H9 (cell line): ENCODE data around the gene C11orf21. TPM values are rescaled to one million over a fixed set of nuclear protein-coding genes. Genes with fewer than 3 reads are reported as not detected.

Experiments
- DNase-seq: peaks from one replicate; pipeline ENCODE4 v3.0.0-alpha.2; 2017
- H2AFZ ChIP-seq: one replicate; pipeline ENCODE4 v1.6.1; 2013; ENCODE audit warnings: mild to moderate bottlenecking, low read length, control low read depth, moderate library complexity
- H2AK5ac ChIP-seq: 2 replicates; pipeline ENCODE4 v1.6.1; 2013; ENCODE audit warnings: low read length, control low read depth, mixed read lengths; ENCODE audit not compliant: insufficient read length
- H2BK120ac ChIP-seq: one replicate; pipeline ENCODE4 v1.6.1; 2013; ENCODE audit warnings: low read depth, mild to moderate bottlenecking, low read length, control low read depth, inconsistent platforms; ENCODE audit not compliant: poor library complexity, severe bottlenecking
- H2BK12ac ChIP-seq: 2 replicates; pipeline ENCODE4 v1.6.1; 2013; ENCODE audit warnings: low read length, control low read depth, mixed read lengths, low read depth; ENCODE audit not compliant: insufficient read length
- H2BK15ac ChIP-seq: 2 replicates; pipeline ENCODE4 v1.6.1; 2013; ENCODE audit warnings: low read depth, low read length, control low read depth
- H2BK20ac ChIP-seq: one replicate; pipeline ENCODE4 v1.6.1; 2013; ENCODE audit warnings: low read depth, mild to moderate bottlenecking, low read length, control low read depth, inconsistent platforms; ENCODE audit not compliant: poor library complexity, severe bottlenecking
- H2BK5ac ChIP-seq: 2 replicates; pipeline ENCODE4 v1.6.1; 2013; ENCODE audit warnings: low read length, control low read depth, mixed read lengths; ENCODE audit not compliant: insufficient read length
- H3K14ac ChIP-seq: 2 replicates; pipeline ENCODE4 v1.6.1; 2013; ENCODE audit warnings: low read length, control low read depth; ENCODE audit not compliant: insufficient read depth
- H3K18ac ChIP-seq: 2 replicates; pipeline ENCODE4 v1.6.1; 2013; ENCODE audit warnings: low read depth, mild to moderate bottlenecking, mixed read lengths, low read length, control low read depth; ENCODE audit not compliant: insufficient read length
- H3K23ac ChIP-seq: 2 replicates; pipeline ENCODE4 v1.6.1; 2013; ENCODE audit warnings: low read length, control low read depth, mixed read lengths, low read depth; ENCODE audit not compliant: insufficient read length
- H3K23me2 ChIP-seq: 2 replicates; pipeline ENCODE4 v1.6.1; 2013; ENCODE audit warnings: low read depth, mild to moderate bottlenecking, mixed read lengths, low read length, control low read depth; ENCODE audit not compliant: insufficient read length, poor library complexity, severe bottlenecking
- H3K27ac ChIP-seq: 2 replicates; pipeline ENCODE4 v1.5.1; 2013; ENCODE audit warnings: low read length, control low read depth, mixed read lengths, low read depth; ENCODE audit not compliant: insufficient read length
- H3K27me3 ChIP-seq: 2 replicates; pipeline ENCODE4 v1.6.1; 2013; ENCODE audit warnings: low read length, control low read depth, inconsistent platforms; ENCODE audit not compliant: insufficient read depth
- H3K4ac ChIP-seq: 2 replicates; pipeline ENCODE4 v1.6.1; 2013; ENCODE audit warnings: low read depth, mild to moderate bottlenecking, control low read depth, inconsistent platforms, low read length, moderate library complexity
- H3K4me1 ChIP-seq: 2 replicates; pipeline ENCODE4 v1.6.1; 2013; ENCODE audit warnings: low read length, control low read depth, inconsistent platforms; ENCODE audit not compliant: insufficient read depth
- H3K4me2 ChIP-seq: 2 replicates; pipeline ENCODE4 v1.6.1; 2013; ENCODE audit warnings: low read length, control low read depth, mixed read lengths; ENCODE audit not compliant: insufficient read length, insufficient read depth
- H3K56ac ChIP-seq: 2 replicates; pipeline ENCODE4 v1.6.1; 2013; ENCODE audit warnings: low read depth, mild to moderate bottlenecking, mixed read lengths, low read length, control low read depth; ENCODE audit not compliant: insufficient read length
- H3K79me1 ChIP-seq: 2 replicates; pipeline ENCODE4 v1.6.1; 2013; ENCODE audit warnings: low read depth, mild to moderate bottlenecking, moderate library complexity, low read length, control low read depth, inconsistent platforms; ENCODE audit not compliant: insufficient read depth, poor library complexity, severe bottlenecking
- H3K79me2 ChIP-seq: 2 replicates; pipeline ENCODE4 v1.6.1; 2013; ENCODE audit warnings: low read length, control low read depth, inconsistent platforms; ENCODE audit not compliant: insufficient read depth
- H3K9ac ChIP-seq: 2 replicates; pipeline ENCODE4 v1.6.1; 2013; ENCODE audit warnings: low read length, control low read depth, mixed read lengths; ENCODE audit not compliant: insufficient read length; ENCODE audit errors: extremely low read depth
- H3K9me3 ChIP-seq: one replicate; pipeline ENCODE4 v1.6.1; 2013; ENCODE audit warnings: low read depth, low read length, inconsistent platforms; ENCODE audit not compliant: control insufficient read depth
- H3T11ph ChIP-seq: one replicate; pipeline ENCODE4 v1.6.1; 2013; ENCODE audit warnings: mild to moderate bottlenecking, low read length, control low read depth, inconsistent platforms
- H4K20me1 ChIP-seq: one replicate; pipeline ENCODE4 v1.6.1; 2013; ENCODE audit not compliant: control insufficient read depth, insufficient read length, insufficient read depth
- H4K5ac ChIP-seq: 2 replicates; pipeline ENCODE4 v1.6.1; 2013; ENCODE audit warnings: low read depth, mild to moderate bottlenecking, mixed read lengths, low read length, control low read depth; ENCODE audit not compliant: insufficient read length
- H4K8ac ChIP-seq: replicated peaks from 2 replicates; pipeline ENCODE4 v1.6.1; 2013; ENCODE audit warnings: low read length, control low read depth, mixed read lengths, low read depth; ENCODE audit not compliant: insufficient read length
- H4K91ac ChIP-seq: 2 replicates; pipeline ENCODE4 v1.6.1; 2013; ENCODE audit warnings: low read depth, mild to moderate bottlenecking, moderate library complexity, mixed read lengths, low read length, control low read depth; ENCODE audit not compliant: insufficient read length
- H3K27ac Mint-ChIP-seq, 3 experiments: 2 replicates in 2 of 3; 3 replicates in 1 of 3; pipeline ENCODE4 v1.8.0; 2020 to 2021; ENCODE audit warnings: mixed read lengths in 3 of 3, mild to moderate bottlenecking in 1 of 3, moderate library complexity in 1 of 3
- H3K27me3 Mint-ChIP-seq: 2 replicates; pipeline ENCODE4 v1.8.0; 2021; ENCODE audit warnings: low read depth, mild to moderate bottlenecking, moderate library complexity, mixed read lengths
- H3K36me3 Mint-ChIP-seq, 3 experiments: 2 replicates in 2 of 3; 3 replicates in 1 of 3; pipeline ENCODE4 v1.8.0; 2020 to 2021; ENCODE audit warnings: low read depth in 3 of 3, mixed read lengths in 3 of 3; ENCODE audit not compliant: insufficient read depth in 1 of 3
- H3K4me1 Mint-ChIP-seq, 2 experiments: 2 replicates each; pipeline ENCODE4 v1.8.0; 2020; ENCODE audit warnings: mixed read lengths in 2 of 2
- H3K4me3 Mint-ChIP-seq, 2 experiments: 2 replicates in 1 of 2; 3 replicates in 1 of 2; pipeline ENCODE4 v1.8.0; 2020 to 2021; ENCODE audit warnings: mild to moderate bottlenecking in 2 of 2, mixed read lengths in 2 of 2, moderate library complexity in 1 of 2
- H3K9me3 Mint-ChIP-seq, 2 experiments: 2 replicates in 1 of 2; 3 replicates in 1 of 2; pipeline ENCODE4 v1.8.0; 2020; ENCODE audit warnings: mild to moderate bottlenecking in 2 of 2, mixed read lengths in 2 of 2, moderate library complexity in 1 of 2
- CTCF ChIP-seq: fragments of 200-600 bp; sonication (generic); conservative IDR thresholded peaks from 3 replicates; pipeline ENCODE4 v1.8.0; 2021; ENCODE audit warnings: antibody characterized with exemption, mild to moderate bottlenecking
- WGBS: extraction: QIAGEN DNeasy Blood & Tissue Kit; methylation state at CpG from one replicate; pipeline ENCODE4 v1.1.7; 2013; ENCODE audit warnings: missing lambda C conversion rate, low lambda C conversion rate, mixed read lengths; ENCODE audit not compliant: insufficient read length; ENCODE audit errors: extremely low coverage; 5-methylcytosine and 5-hydroxymethylcytosine counted together
- total RNA-seq: library from RNA; stranded (reverse); gene quantifications from 2 replicates; pipeline ENCODE4 v1.2.1, GENCODE V29; 2021

The C11orf21 gene
- total RNA-seq, 1 experiment from 2014 or later, result not detected

GRCh38 chr11:2264366-2265053, 37.2 kb downstream of the C11orf21 start:
- H3K56ac ChIP-seq, result no peak overlapping the region
- H4K5ac ChIP-seq, result no peak overlapping the region
- no peaks in the 10 kb centered on the region for H3K9me3 ChIP-seq
- no peak overlapping the region for H2BK12ac ChIP-seq
- WGBS, result no CpG with 5 or more reads among the region's 22 CpGs
- no peak overlapping the region for H2BK120ac ChIP-seq
- no peak for TF ChIP-seq CTCF
- DNase-seq, result no peak
- no peak overlapping the region for H4K91ac ChIP-seq
- no peaks in the 10 kb centered on the region; a peak in 2 of 5 replicates for H3K9me3 Mint-ChIP-seq
- no peaks in the 10 kb centered on the region for H3K79me2 ChIP-seq
- no peak overlapping the region for H4K8ac ChIP-seq
- H2AK5ac ChIP-seq, result no peak overlapping the region
- peaks cover 3% of the 10 kb centered on the region for H3K23me2 ChIP-seq
- no peak overlapping the region for H2BK15ac ChIP-seq
- peaks cover 4% of the 10 kb centered on the region for H4K20me1 ChIP-seq
- no peak overlapping the region for H3K27ac ChIP-seq
- no peaks in the 10 kb centered on the region for H3K4me1 ChIP-seq
- no peak overlapping the region for H3K14ac ChIP-seq
- no peak overlapping the region for H3T11ph ChIP-seq
- no peak overlapping the region for H2BK5ac ChIP-seq
- no peak overlapping the region for H3K27ac Mint-ChIP-seq
- H3K79me1 ChIP-seq, result no peaks in the 10 kb centered on the region
- peaks cover 66% of the 10 kb centered on the region for H3K27me3 Mint-ChIP-seq
- H2AFZ ChIP-seq, result no peak overlapping the region
- H3K23ac ChIP-seq, result no peak overlapping the region
- H2BK20ac ChIP-seq, result no peak overlapping the region
- peaks cover 4 to 8% of the 10 kb centered on the region in 2 experiments for H3K4me1 Mint-ChIP-seq
- H3K9ac ChIP-seq, result no peak overlapping the region
- H3K27me3 ChIP-seq, result peaks cover 11% of the 10 kb centered on the region; the same call in 1 of the 2 replicates
- no peak overlapping the region for H3K4ac ChIP-seq
- H3K4me3 Mint-ChIP-seq, result no peak overlapping the region
- no peak overlapping the region for H3K4me2 ChIP-seq
- no peaks in the 10 kb centered on the region for H3K36me3 Mint-ChIP-seq
- H3K18ac ChIP-seq, result no peak overlapping the region
